GM12892 (cell line): Measurements from ENCODE around the gene SORCS2.

Source experiments
- DNase-seq: peaks from one replicate; pipeline ENCODE4 v3.0.0; 2011; ENCODE audit not compliant: insufficient read length
- FAIRE-seq: peaks from 2 replicates; lab custom pipeline; 2011; peaks lifted over from hg19 to GRCh38; lab: Jason Lieb, UNC
- POLR2A ChIP-seq: IDR thresholded peaks from 2 replicates; pipeline ENCODE4 v1.6.1; 2011; ENCODE audit warnings: low read depth, low read length, control low read depth
- POLR2AphosphoS5 ChIP-seq: IDR thresholded peaks from 2 replicates; pipeline ENCODE4 v1.6.1; 2011; ENCODE audit warnings: low read depth, low read length, control low read depth
- TAF1 ChIP-seq: IDR thresholded peaks from 2 replicates; pipeline ENCODE4 v1.6.1; 2011; ENCODE audit warnings: low read depth, mild to moderate bottlenecking, control low read depth, low read length, borderline replicate concordance

SORCS2 gene

DNA sequence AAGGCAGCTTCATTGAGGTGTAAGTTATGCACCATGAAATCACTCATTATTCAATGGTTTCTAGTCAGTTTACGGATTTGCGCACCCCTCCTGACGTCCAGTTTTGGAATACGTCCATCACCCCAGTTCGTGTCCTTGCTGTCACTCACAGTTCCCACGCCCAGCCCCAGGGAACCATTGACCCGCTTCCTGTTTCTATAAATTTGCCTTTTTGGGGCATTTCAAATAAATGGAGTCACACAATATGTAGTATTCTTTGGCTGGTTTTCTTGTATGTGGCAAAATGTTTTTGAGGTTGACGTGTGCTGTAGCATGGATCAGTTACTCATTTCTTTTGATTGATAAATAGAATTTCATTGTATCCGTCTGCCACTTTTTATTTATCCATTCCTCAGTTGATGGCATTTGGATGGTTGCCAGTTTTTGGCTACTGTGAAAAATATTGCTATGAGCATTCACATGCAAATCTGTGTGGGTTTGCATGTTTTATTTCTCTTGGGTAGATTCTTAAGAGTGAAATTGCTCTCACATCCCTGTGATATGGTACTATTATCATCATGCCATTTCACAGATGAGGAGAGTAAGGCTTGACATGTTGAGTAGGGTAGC is 18.4 kb upstream of the SORCS2 start:
- FAIRE-seq, result no peak
- no peak for DNase-seq
- TF ChIP-seq POLR2A (no peak), TAF1 (no peak), POLR2AphosphoS5 (no peak)

- DNase-seq (no peak), FAIRE-seq (no peak)
- no peak for TF ChIP-seq TAF1
- TF ChIP-seq POLR2AphosphoS5, result no peak
- TF ChIP-seq POLR2A, result no peak
Measured at GRCh38 chr4:7179158-7179557, 13.2 kb upstream of the SORCS2 start.

GRCh38 chr4:7180938-7181337 is 11.4 kb upstream of the SORCS2 start:
- DNase-seq, result no peak
- no peak for FAIRE-seq
- no peak for TF ChIP-seq POLR2A
- TF ChIP-seq POLR2AphosphoS5, result no peak
- TF ChIP-seq TAF1, result no peak

- TF ChIP-seq POLR2A, result no peak
- no peak for TF ChIP-seq TAF1
- TF ChIP-seq POLR2AphosphoS5, result no peak
- no peak for FAIRE-seq
Measured at GRCh38 chr4:7182616-7183015, 9.7 kb upstream of the SORCS2 start.

DNA sequence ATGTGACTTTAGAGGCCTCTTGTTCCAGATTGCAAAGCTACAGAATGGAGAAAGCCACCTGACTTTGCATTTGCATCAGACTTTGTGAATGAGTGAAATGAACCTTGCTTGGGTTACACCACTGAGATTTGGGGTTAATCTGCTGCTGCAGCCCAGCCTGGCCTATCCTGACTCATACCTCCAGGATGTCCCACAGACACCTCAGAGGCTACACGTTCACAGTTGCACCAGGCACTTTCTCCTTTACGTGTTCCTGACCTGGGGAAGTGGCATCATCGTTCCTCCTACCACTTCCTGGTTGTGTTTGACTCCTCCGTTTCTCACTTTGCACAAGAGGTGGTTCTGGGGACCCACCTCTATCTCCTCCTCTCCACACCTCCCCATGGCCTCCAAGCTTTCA is 9.2 kb upstream of the SORCS2 start:
- no peak for FAIRE-seq
- no peak for DNase-seq
- TF ChIP-seq TAF1 (no peak), POLR2AphosphoS5 (no peak), POLR2A (no peak)

More at GRCh38 chr4:7182616-7183015, 9.7 kb upstream of the SORCS2 start:
- DNase-seq, result no peak

- FAIRE-seq (no peak), DNase-seq (no peak)
- TF ChIP-seq POLR2AphosphoS5 (no peak), POLR2A (no peak), TAF1 (no peak)
Measured at GRCh38 chr4:7183780-7184460, 8.4 kb upstream of the SORCS2 start.

GRCh38 chr4:7185487-7186030 is 6.8 kb upstream of the SORCS2 start:
- DNase-seq (no peak), FAIRE-seq (no peak)
- TF ChIP-seq TAF1, result no peak
- TF ChIP-seq POLR2AphosphoS5, result no peak
- no peak for TF ChIP-seq POLR2A

GRCh38 chr4:7186031-7186430 is 6.3 kb upstream of the SORCS2 start:
- TF ChIP-seq POLR2A (no peak), POLR2AphosphoS5 (no peak), TAF1 (no peak)
- FAIRE-seq, result no peak
- no peak for DNase-seq

DNA sequence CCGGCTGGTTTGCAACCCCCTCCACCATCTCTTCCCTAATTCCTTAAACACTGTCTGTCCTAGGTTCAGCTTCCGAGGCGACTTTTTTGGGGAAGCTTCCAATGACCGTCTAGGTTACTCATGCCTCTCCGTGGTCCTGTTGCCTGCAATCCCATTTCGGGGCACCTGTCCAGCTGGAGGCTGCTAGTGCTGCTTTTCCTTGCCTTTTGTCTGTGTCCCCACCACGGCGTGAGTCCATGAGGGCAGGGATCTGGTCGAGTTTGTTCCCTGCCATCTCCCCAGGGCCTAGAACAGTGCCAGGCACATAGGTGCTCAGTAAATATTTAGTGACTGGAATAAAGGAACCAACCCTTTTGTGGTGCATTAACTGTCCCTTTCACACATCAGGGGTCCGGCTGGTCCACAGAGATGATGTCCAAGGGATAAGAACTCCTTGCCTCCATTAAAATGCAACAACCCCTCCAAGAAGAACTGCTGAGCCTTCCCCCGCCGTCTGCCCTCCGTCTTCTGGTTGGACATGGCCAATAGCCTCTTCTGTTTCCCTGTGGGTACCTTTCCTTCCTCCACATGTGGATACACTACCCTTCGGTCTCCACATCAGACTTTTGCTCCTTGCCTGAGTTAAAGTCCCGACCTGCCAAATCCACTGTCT is 5.7 kb upstream of the SORCS2 start:
- FAIRE-seq, result no peak
- TF ChIP-seq POLR2AphosphoS5, result no peak
- TF ChIP-seq TAF1, result no peak
- TF ChIP-seq POLR2A, result no peak
- no peak for DNase-seq

DNA sequence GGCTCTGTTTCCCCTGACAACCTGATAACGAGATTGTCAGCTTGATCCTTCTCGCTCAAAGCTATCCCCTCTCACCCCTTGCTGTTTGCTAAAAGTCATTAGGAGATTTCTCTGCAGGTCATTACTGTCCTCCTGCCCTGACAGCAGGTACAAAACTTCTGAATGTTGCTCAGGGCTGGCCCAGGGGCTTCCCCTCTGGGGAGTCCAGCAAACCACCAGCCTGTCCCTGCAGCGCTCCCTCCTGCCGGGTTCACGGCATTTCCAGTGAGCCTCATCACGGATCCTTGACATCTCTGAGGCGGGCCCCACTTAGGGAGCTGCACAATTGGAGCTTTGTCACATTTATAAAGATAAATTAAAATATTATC is 5.2 kb upstream of the SORCS2 start:
- no peak for TF ChIP-seq POLR2A
- no peak for TF ChIP-seq POLR2AphosphoS5
- no peak for TF ChIP-seq TAF1
- DNase-seq, result no peak
- FAIRE-seq, result no peak

- no peak for TF ChIP-seq POLR2A
- TF ChIP-seq TAF1, result no peak
- TF ChIP-seq POLR2AphosphoS5, result no peak
- DNase-seq (no peak), FAIRE-seq (no peak)
Measured at GRCh38 chr4:7187691-7188090, 4.6 kb upstream of the SORCS2 start.

- FAIRE-seq, result no peak
- TF ChIP-seq POLR2A (no peak), POLR2AphosphoS5 (no peak), TAF1 (no peak)
- no peak for DNase-seq
Measured at GRCh38 chr4:7189066-7189465, 3.3 kb upstream of the SORCS2 start.
